MM.1S (cell line): Measurements from ENCODE around the gene INPP4B.

Experiments
- EZH2 ChIP-seq: fragments of 300-600 bp; sonication (generic); optimal IDR thresholded peaks from 2 replicates; pipeline ENCODE3; 2017; ENCODE audit warnings: low read depth, mild to moderate bottlenecking, antibody characterized with exemption, low read length, mixed read lengths
- EZH2phosphoT487 ChIP-seq: fragments of 300-600 bp; sonication (generic); IDR thresholded peaks from 2 replicates; pipeline ENCODE4 v1.6.1; 2018; ENCODE audit warnings: antibody characterized with exemption, low read length
- TF ChIP-seq, protein P1 (sequence below): fragments of 300-600 bp; sonication (generic); IDR thresholded peaks from 2 replicates; pipeline ENCODE4 v1.5.1; 2016; ENCODE audit warnings: antibody characterized with exemption, low read length, mixed read lengths

GRCh38 chr4:142021181-142021580, 824.9 kb downstream of the INPP4B start:
- TF ChIP-seq, protein P1, sequence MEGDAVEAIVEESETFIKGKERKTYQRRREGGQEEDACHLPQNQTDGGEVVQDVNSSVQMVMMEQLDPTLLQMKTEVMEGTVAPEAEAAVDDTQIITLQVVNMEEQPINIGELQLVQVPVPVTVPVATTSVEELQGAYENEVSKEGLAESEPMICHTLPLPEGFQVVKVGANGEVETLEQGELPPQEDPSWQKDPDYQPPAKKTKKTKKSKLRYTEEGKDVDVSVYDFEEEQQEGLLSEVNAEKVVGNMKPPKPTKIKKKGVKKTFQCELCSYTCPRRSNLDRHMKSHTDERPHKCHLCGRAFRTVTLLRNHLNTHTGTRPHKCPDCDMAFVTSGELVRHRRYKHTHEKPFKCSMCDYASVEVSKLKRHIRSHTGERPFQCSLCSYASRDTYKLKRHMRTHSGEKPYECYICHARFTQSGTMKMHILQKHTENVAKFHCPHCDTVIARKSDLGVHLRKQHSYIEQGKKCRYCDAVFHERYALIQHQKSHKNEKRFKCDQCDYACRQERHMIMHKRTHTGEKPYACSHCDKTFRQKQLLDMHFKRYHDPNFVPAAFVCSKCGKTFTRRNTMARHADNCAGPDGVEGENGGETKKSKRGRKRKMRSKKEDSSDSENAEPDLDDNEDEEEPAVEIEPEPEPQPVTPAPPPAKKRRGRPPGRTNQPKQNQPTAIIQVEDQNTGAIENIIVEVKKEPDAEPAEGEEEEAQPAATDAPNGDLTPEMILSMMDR = no peak
- TF ChIP-seq EZH2 (no peak), EZH2phosphoT487 (no peak)
